PFSK-1 (cell line): ENCODE results near the gene CAPN10.

Experiments used
- POLR2AphosphoS5 ChIP-seq: IDR thresholded peaks from 2 replicates; pipeline ENCODE4 v1.6.1; 2012; ENCODE audit warnings: low read depth, mild to moderate bottlenecking, control low read depth, low read length, moderate library complexity
- SIN3A ChIP-seq: IDR thresholded peaks from 2 replicates; pipeline ENCODE4 v1.6.1; 2012; ENCODE audit warnings: mild to moderate bottlenecking, low read length, moderate library complexity, borderline replicate concordance; ENCODE audit not compliant: insufficient read depth
- TAF1 ChIP-seq: IDR thresholded peaks from 2 replicates; pipeline ENCODE4 v1.6.1; 2012; ENCODE audit warnings: low read length, control low read depth, borderline replicate concordance; ENCODE audit not compliant: insufficient read depth
- TF ChIP-seq, protein P1 (sequence below), 2 experiments: IDR thresholded peaks; 2 replicates each; pipeline versions ENCODE4 v1.6.1 to v1.8.0; 2011 to 2012; ENCODE audit warnings: low read depth in 2 of 2, low read length in 2 of 2, control low read depth in 1 of 2, inconsistent platforms in 1 of 2, mild to moderate bottlenecking in 1 of 2, moderate library complexity in 1 of 2; ENCODE audit not compliant: insufficient read depth in 1 of 2

DNA sequence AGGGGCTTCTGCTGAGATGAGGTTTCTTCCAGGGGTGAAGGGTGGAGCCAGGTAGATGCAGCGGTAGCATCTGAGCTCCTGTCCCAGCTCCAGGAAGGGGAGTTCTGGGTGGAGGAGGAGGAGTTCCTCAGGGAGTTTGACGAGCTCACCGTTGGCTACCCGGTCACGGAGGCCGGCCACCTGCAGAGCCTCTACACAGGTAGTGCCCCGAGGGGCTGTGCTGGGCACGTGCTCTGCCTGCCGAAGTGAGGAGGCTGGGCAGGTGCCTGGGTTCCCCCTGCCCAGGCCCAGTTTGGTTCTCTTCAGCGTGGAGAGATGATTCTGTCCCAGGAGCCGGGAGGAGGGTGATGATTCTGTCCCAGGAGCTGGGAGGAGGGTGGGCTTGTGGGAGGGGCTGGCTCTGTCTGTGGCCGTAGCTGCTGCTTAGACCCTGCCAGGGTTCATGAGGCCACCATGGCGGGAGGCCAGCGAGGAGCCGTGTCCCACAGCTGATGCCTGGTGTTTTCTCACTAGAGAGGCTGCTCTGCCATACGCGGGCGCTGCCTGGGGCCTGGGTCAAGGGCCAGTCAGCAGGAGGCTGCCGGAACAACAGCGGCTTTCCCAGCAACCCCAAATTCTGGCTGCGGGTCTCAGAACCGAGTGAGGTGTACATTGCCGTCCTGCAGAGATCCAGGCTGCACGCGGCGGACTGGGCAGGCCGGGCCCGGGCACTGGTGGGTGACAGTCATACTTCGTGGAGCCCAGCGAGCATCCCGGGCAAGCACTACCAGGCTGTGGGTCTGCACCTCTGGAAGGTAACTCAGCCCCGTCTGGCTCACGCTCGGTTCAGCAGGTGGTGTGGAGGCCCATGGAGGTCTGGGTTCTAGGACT, 8.2 kb downstream of the CAPN10 start:
- TF ChIP-seq, protein P1, sequence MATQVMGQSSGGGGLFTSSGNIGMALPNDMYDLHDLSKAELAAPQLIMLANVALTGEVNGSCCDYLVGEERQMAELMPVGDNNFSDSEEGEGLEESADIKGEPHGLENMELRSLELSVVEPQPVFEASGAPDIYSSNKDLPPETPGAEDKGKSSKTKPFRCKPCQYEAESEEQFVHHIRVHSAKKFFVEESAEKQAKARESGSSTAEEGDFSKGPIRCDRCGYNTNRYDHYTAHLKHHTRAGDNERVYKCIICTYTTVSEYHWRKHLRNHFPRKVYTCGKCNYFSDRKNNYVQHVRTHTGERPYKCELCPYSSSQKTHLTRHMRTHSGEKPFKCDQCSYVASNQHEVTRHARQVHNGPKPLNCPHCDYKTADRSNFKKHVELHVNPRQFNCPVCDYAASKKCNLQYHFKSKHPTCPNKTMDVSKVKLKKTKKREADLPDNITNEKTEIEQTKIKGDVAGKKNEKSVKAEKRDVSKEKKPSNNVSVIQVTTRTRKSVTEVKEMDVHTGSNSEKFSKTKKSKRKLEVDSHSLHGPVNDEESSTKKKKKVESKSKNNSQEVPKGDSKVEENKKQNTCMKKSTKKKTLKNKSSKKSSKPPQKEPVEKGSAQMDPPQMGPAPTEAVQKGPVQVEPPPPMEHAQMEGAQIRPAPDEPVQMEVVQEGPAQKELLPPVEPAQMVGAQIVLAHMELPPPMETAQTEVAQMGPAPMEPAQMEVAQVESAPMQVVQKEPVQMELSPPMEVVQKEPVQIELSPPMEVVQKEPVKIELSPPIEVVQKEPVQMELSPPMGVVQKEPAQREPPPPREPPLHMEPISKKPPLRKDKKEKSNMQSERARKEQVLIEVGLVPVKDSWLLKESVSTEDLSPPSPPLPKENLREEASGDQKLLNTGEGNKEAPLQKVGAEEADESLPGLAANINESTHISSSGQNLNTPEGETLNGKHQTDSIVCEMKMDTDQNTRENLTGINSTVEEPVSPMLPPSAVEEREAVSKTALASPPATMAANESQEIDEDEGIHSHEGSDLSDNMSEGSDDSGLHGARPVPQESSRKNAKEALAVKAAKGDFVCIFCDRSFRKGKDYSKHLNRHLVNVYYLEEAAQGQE (IDR thresholded peaks at IDR 0.05; ENCODE audit: insufficient read depth in 1 of 2, low read depth in 2 of 2, low read length in 2 of 2), result no peak
- no peak for TF ChIP-seq TAF1
- TF ChIP-seq POLR2AphosphoS5, result no peak
- no peak for TF ChIP-seq SIN3A
